ENCODE data around the gene PNO1.

DNA sequence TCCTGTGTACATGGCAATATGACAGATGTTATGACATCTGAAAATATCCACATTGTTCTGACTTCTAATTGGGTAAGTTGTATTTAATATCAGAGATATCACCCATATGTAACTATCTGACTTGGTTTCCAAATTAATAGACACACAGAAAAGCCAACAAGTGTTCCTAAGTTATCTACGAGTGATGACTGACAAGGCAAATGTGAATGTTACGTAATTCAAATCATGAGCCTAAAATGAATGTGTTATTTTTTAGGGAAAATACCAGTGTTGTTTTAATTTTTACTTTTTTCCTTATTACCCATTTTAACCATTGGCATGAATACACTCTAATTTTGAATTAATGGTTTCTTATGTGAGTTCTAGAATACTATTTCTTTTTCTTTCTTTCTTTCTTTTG, 15.8 kb upstream of the PNO1 start:
- TF ChIP-seq EZH2 (IDR thresholded peaks at IDR 0.05; ENCODE audit: borderline replicate concordance, low read depth, low read length, severe bottlenecking), result no peak
- TF ChIP-seq, protein P1, sequence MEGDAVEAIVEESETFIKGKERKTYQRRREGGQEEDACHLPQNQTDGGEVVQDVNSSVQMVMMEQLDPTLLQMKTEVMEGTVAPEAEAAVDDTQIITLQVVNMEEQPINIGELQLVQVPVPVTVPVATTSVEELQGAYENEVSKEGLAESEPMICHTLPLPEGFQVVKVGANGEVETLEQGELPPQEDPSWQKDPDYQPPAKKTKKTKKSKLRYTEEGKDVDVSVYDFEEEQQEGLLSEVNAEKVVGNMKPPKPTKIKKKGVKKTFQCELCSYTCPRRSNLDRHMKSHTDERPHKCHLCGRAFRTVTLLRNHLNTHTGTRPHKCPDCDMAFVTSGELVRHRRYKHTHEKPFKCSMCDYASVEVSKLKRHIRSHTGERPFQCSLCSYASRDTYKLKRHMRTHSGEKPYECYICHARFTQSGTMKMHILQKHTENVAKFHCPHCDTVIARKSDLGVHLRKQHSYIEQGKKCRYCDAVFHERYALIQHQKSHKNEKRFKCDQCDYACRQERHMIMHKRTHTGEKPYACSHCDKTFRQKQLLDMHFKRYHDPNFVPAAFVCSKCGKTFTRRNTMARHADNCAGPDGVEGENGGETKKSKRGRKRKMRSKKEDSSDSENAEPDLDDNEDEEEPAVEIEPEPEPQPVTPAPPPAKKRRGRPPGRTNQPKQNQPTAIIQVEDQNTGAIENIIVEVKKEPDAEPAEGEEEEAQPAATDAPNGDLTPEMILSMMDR (IDR thresholded peaks at IDR 0.05; ENCODE audit: extremely low read depth in 1 of 2, insufficient read depth in 1 of 2, low read depth in 1 of 2, low read length in 2 of 2), result no peak
- no peak for TF ChIP-seq POLR2A (IDR thresholded peaks at IDR 0.05; ENCODE audit: low read depth, low read length)
- TF ChIP-seq GATA2 (IDR thresholded peaks at IDR 0.05; ENCODE audit: insufficient read depth, insufficient read length, low read depth, low read length), result no peak
- TF ChIP-seq, protein P2, sequence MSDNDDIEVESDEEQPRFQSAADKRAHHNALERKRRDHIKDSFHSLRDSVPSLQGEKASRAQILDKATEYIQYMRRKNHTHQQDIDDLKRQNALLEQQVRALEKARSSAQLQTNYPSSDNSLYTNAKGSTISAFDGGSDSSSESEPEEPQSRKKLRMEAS (IDR thresholded peaks at IDR 0.05; ENCODE audit: insufficient read depth, insufficient read length), result no peak
